ENCODE data around the gene ACKR1.

GRCh38 chr1:159185121-159185520 lies 19.6 kb upstream of the ACKR1 start:
- no peak for TF ChIP-seq POLR2A (IDR thresholded peaks at IDR 0.05; ENCODE audit: low read depth)
- TF ChIP-seq CTCF (IDR thresholded peaks at IDR 0.05), result no peak
- no peak for TF ChIP-seq EP300 (IDR thresholded peaks at IDR 0.05)
